HEK293 (cell line): ENCODE measurements around the gene DCTN2.

ENCODE experiments used
- CTCF ChIA-PET: fragments of 350-600 bp; formaldehyde crosslinking; extraction: SDS; loops from one replicate; lab custom pipeline; 2021; ENCODE audit warnings: antibody characterized with exemption; lab: Yijun Ruan, JAX
- POLR2A ChIA-PET: fragments of 300-600 bp; formaldehyde crosslinking; extraction: SDS; loops from one replicate; lab custom pipeline; 2020; ENCODE audit warnings: antibody characterized with exemption, inconsistent platforms; lab: Yijun Ruan, JAX
- H3K27ac ChIP-seq: fragments of 200-500 bp; sonication (Bioruptor generic); 2 replicates; pipeline ENCODE4 v1.5.1; 2014; ENCODE audit warnings: low read depth, low read length, control low read depth, inconsistent platforms; ENCODE audit errors: extremely low read depth
- H3K36me3 ChIP-seq, 2 experiments: fragments of 200-500 bp in 1 of 2; sonication (Bioruptor generic) in 1 of 2; 1 replicate in 1 of 2; 2 replicates in 1 of 2; pipeline ENCODE4 v1.5.1; 2014 to 2017; ENCODE audit warnings: inconsistent platforms in 2 of 2, low read length in 2 of 2; ENCODE audit not compliant: control insufficient read depth in 2 of 2, insufficient read depth in 1 of 2
- H3K4me1 ChIP-seq: fragments of 200-500 bp; sonication (Bioruptor generic); 2 replicates; pipeline ENCODE4 v1.5.1; 2014; ENCODE audit warnings: mild to moderate bottlenecking, low read length, inconsistent platforms; ENCODE audit not compliant: control insufficient read depth, insufficient read depth
- H3K4me3 ChIP-seq: 2 replicates; pipeline ENCODE4 v1.5.1; 2011; ENCODE audit warnings: low read depth, mild to moderate bottlenecking, control low read depth, low read length, moderate library complexity
- H3K9me3 ChIP-seq: fragments of 200-500 bp; sonication (Bioruptor generic); 2 replicates; pipeline ENCODE4 v1.5.1; 2014; ENCODE audit warnings: low read depth, low read length, inconsistent platforms; ENCODE audit not compliant: control insufficient read depth, insufficient read depth
- IKZF3 ChIP-seq: fragments of 450-650 bp; IDR thresholded peaks from 2 replicates; pipeline ENCODE4 v1.5.0; 2018; ENCODE audit warnings: missing biosample characterization, mild to moderate bottlenecking, missing genetic modification characterization, moderate library complexity
- PRDM1 ChIP-seq: fragments of 450-650 bp; formaldehyde crosslinking; IDR thresholded peaks from 2 replicates; pipeline ENCODE4; 2016; ENCODE audit warnings: missing biosample characterization, missing genetic modification characterization
- SCRT2 ChIP-seq: fragments of 450-650 bp; formaldehyde crosslinking; IDR thresholded peaks from 2 replicates; pipeline ENCODE4 v1.5.1; 2016; ENCODE audit warnings: missing biosample characterization, missing genetic modification characterization
- SETDB1 ChIP-seq: IDR thresholded peaks from one replicate; pipeline ENCODE4 v1.6.1; 2017; ENCODE audit warnings: mild to moderate bottlenecking, low read length, moderate library complexity, mixed read lengths; ENCODE audit not compliant: insufficient read length
- ZFP69B ChIP-seq: fragments of 450-650 bp; formaldehyde crosslinking; IDR thresholded peaks from 2 replicates; pipeline ENCODE4 v1.5.1; 2016; ENCODE audit warnings: missing biosample characterization, missing genetic modification characterization
- ZNF202 ChIP-seq: fragments of 450-650 bp; formaldehyde crosslinking; IDR thresholded peaks from 2 replicates; pipeline ENCODE4 v1.5.1; 2016; ENCODE audit warnings: missing biosample characterization, missing genetic modification characterization, borderline replicate concordance
- ZNF324 ChIP-seq: fragments of 450-650 bp; formaldehyde crosslinking; IDR thresholded peaks from 2 replicates; pipeline ENCODE4 v1.5.1; 2016; ENCODE audit warnings: missing biosample characterization, missing genetic modification characterization
- ZNF488 ChIP-seq: fragments of 450-650 bp; formaldehyde crosslinking; IDR thresholded peaks from 2 replicates; pipeline ENCODE4 v1.5.1; 2016; ENCODE audit warnings: missing biosample characterization, missing genetic modification characterization
- ZNF529 ChIP-seq: fragments of 450-650 bp; formaldehyde crosslinking; IDR thresholded peaks from 2 replicates; pipeline ENCODE4 v1.5.1; 2017; ENCODE audit warnings: missing genetic modification characterization, missing biosample characterization; ENCODE audit not compliant: insufficient replicate concordance
- ZNF530 ChIP-seq: fragments of 450-650 bp; formaldehyde crosslinking; IDR thresholded peaks from 2 replicates; pipeline ENCODE4 v1.5.1; 2016; ENCODE audit warnings: low read depth, missing biosample characterization, missing genetic modification characterization
- ZNF544 ChIP-seq: fragments of 450-650 bp; formaldehyde crosslinking; IDR thresholded peaks from 2 replicates; pipeline ENCODE4 v1.5.0; 2017; ENCODE audit warnings: missing biosample characterization, missing genetic modification characterization
- ZNF549 ChIP-seq: fragments of 450-650 bp; IDR thresholded peaks from 2 replicates; pipeline ENCODE4 v1.5.1; 2018; ENCODE audit warnings: missing biosample characterization, missing genetic modification characterization, mild to moderate bottlenecking, inconsistent platforms, moderate library complexity
- ZNF600 ChIP-seq: fragments of 450-650 bp; formaldehyde crosslinking; IDR thresholded peaks from 2 replicates; pipeline ENCODE4 v1.5.1; 2016; ENCODE audit warnings: missing biosample characterization, missing genetic modification characterization
- ZNF701 ChIP-seq: fragments of 450-650 bp; formaldehyde crosslinking; IDR thresholded peaks from 2 replicates; pipeline ENCODE4 v1.5.1; 2016; ENCODE audit warnings: missing biosample characterization, missing genetic modification characterization
- ZNF704 ChIP-seq: fragments of 450-650 bp; formaldehyde crosslinking; IDR thresholded peaks from 2 replicates; pipeline ENCODE4 v1.5.1; 2016; ENCODE audit warnings: missing biosample characterization, missing genetic modification characterization
- ZNF792 ChIP-seq: fragments of 450-650 bp; formaldehyde crosslinking; IDR thresholded peaks from 2 replicates; pipeline ENCODE4 v1.5.1; 2016; ENCODE audit warnings: missing biosample characterization, missing genetic modification characterization
- TF ChIP-seq, protein P1 (sequence below): fragments of 450-650 bp; formaldehyde crosslinking; IDR thresholded peaks from 2 replicates; pipeline ENCODE4 v1.5.1; 2017; ENCODE audit warnings: missing biosample characterization, missing genetic modification characterization
- TF ChIP-seq, protein P2 (sequence below): fragments of 450-650 bp; formaldehyde crosslinking; IDR thresholded peaks from 2 replicates; pipeline ENCODE4 v1.5.1; 2016; ENCODE audit warnings: missing biosample characterization, missing genetic modification characterization
- TF ChIP-seq, protein P3 (sequence below): IDR thresholded peaks from 2 replicates; pipeline ENCODE4 v1.6.1; 2011; ENCODE audit warnings: mild to moderate bottlenecking, low read depth, low read length, borderline replicate concordance

The DCTN2 gene

DNA sequence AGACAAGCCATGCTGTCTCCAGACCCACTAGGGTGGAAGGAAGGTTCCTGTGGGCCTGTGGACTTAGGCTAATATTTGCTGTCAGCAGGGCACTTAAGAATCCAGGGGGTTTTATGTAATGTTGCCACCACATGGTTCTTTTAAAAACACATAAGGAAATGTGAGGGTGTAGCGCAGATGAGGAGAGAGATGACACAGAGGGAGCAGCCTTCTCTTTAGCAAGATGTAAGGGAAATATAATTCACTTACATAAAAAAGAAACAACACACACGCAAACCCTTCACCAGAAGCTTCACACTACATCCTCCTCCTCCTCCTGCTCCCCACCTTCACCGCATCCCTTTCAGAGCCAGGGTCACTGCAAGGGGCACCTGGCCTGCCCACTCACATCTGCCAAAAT, 39.1 kb upstream of the DCTN2 start (continued):
- TF ChIP-seq ZFP69B (tag by site-specific recombination) = no peak

GRCh38 chr12:57585156-57585555, 38.2 kb upstream of the DCTN2 start:
- Histone ChIP-seq H3K9me3 (no peaks in the 10 kb centered on the region), H3K36me3 (peaks cover 0 to 29% of the 10 kb centered on the region in 2 experiments; a peak in 1 of 3 replicates), H3K27ac (no peak overlapping the region), H3K4me3 (no peak overlapping the region), H3K4me1 (no peaks in the 10 kb centered on the region)
- no peak for TF ChIP-seq SETDB1
- TF ChIP-seq ZNF488 = no peak
- no peak for TF ChIP-seq ZNF704 (tag by site-specific recombination)
- ChIA-PET POLR2A (interaction anchor here (0.6 kb wide), 2 partner anchors 33 to 1612 kb away, joined by 3 to 4 read pairs; no protein-coding TSS in a partner anchor), CTCF (interaction anchor here (0.6 to 6.6 kb wide), 12 partner anchors 8 to 175 kb away, joined by 3 to 113 read pairs (median 22); partner anchors contain the start of gene B4GALNT1)

DNA sequence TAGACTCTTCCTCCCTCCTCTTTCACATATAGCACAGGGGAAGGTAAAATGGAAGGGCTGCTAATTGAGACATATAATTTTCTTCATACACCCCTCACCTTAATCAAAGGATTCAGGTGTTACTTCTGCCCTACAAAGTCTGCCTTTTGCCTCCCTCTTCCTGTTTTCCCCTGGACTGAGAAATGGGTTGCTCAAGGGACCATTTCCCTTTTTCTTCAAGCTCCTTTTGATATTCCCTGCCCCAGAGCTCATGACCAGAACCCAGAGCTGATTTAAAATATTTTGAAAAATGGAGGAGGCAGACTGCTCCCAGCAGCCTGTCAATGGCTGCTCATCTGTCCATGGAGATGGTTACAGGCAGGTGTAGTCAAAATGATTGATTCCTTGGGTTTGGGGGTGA, 37.7 kb upstream of the DCTN2 start:
- H3K4me1 ChIP-seq = no peaks in the 10 kb centered on the region
- H3K9me3 ChIP-seq = no peaks in the 10 kb centered on the region
- H3K27ac ChIP-seq = no peak overlapping the region
- no peak overlapping the region for H3K4me3 ChIP-seq
- ChIA-PET POLR2A (interaction anchor here (0.6 to 1.5 kb wide), 3 partner anchors 26 to 48 kb away, joined by 3 to 4 read pairs (median 3); partner anchors contain the start of genes ARHGEF25 and B4GALNT1), CTCF (interaction anchor here (0.6 to 6.6 kb wide), 18 partner anchors 8 to 174 kb away, joined by 3 to 113 read pairs (median 9); partner anchors contain the start of gene B4GALNT1)
- no peak for TF ChIP-seq ZNF324 (tag by site-specific recombination)
- TF ChIP-seq ZNF792 (tag by site-specific recombination) = no peak
- no peak for TF ChIP-seq ZNF600 (tag by site-specific recombination)
- TF ChIP-seq PRDM1 (tag by site-specific recombination) = no peak
- no peak for TF ChIP-seq SCRT2 (tag by site-specific recombination)
- no peak for TF ChIP-seq ZNF701 (tag by site-specific recombination)
- TF ChIP-seq ZNF549 (tag by site-specific recombination) = no peak
- no peak for TF ChIP-seq ZNF202 (tag by site-specific recombination)
- TF ChIP-seq, protein P1, sequence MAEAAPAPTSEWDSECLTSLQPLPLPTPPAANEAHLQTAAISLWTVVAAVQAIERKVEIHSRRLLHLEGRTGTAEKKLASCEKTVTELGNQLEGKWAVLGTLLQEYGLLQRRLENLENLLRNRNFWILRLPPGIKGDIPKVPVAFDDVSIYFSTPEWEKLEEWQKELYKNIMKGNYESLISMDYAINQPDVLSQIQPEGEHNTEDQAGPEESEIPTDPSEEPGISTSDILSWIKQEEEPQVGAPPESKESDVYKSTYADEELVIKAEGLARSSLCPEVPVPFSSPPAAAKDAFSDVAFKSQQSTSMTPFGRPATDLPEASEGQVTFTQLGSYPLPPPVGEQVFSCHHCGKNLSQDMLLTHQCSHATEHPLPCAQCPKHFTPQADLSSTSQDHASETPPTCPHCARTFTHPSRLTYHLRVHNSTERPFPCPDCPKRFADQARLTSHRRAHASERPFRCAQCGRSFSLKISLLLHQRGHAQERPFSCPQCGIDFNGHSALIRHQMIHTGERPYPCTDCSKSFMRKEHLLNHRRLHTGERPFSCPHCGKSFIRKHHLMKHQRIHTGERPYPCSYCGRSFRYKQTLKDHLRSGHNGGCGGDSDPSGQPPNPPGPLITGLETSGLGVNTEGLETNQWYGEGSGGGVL (tag by site-specific recombination) = no peak
- TF ChIP-seq ZNF704 (tag by site-specific recombination) = no peak
- H3K36me3 ChIP-seq = peaks cover 0 to 29% of the 10 kb centered on the region in 2 experiments; a peak in 1 of 3 replicates

DNA sequence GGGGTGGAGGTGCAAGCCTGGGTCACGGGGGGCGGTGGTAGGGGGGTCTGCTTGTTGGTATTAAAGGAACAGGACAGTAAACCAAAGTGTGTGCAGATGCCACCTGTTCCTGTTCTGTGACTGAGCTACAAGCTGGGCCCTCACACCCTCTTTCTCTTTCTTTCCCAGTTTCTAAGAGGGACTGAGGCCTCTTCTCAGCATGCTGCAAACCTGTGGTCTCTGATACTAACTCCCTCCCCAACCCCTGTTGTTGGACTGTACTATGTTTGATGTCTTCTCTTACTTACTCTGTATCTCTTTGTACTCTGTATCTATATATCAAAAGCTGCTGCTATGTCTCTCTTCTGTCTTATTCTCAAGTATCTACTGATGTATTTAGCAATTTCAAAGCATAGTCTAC, 37.1 kb upstream of the DCTN2 start:
- ChIA-PET CTCF (interaction anchor here (0.7 to 6.6 kb wide), 32 partner anchors 9 to 158 kb away, joined by 3 to 113 read pairs (median 7); partner anchors contain the start of genes ARHGEF25, B4GALNT1 and DCTN2), POLR2A (interaction anchor here (1.2 to 1.5 kb wide), 2 partner anchors 27 to 49 kb away, joined by 3 read pairs; partner anchors contain the start of genes ARHGEF25 and B4GALNT1)
- H3K4me3 ChIP-seq = no peak overlapping the region
- no peaks in the 10 kb centered on the region for H3K4me1 ChIP-seq
- peaks cover 0 to 29% of the 10 kb centered on the region in 2 experiments; a peak in 2 of 3 replicates for H3K36me3 ChIP-seq
- H3K9me3 ChIP-seq = no peaks in the 10 kb centered on the region
- no peak overlapping the region for H3K27ac ChIP-seq
- TF ChIP-seq ZNF530 (tag by site-specific recombination) (no peak), ZNF529 (no peak), IKZF3 (tag by site-specific recombination) (no peak), ZNF544 (tag by site-specific recombination) (no peak)
- TF ChIP-seq, protein P2, sequence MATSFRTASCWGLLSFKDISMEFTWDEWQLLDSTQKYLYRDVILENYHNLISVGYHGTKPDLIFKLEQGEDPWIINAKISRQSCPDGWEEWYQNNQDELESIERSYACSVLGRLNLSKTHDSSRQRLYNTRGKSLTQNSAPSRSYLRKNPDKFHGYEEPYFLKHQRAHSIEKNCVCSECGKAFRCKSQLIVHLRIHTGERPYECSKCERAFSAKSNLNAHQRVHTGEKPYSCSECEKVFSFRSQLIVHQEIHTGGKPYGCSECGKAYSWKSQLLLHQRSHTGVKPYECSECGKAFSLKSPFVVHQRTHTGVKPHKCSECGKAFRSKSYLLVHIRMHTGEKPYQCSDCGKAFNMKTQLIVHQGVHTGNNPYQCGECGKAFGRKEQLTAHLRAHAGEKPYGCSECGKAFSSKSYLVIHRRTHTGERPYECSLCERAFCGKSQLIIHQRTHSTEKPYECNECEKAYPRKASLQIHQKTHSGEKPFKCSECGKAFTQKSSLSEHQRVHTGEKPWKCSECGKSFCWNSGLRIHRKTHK = no peak
- TF ChIP-seq, protein P3, sequence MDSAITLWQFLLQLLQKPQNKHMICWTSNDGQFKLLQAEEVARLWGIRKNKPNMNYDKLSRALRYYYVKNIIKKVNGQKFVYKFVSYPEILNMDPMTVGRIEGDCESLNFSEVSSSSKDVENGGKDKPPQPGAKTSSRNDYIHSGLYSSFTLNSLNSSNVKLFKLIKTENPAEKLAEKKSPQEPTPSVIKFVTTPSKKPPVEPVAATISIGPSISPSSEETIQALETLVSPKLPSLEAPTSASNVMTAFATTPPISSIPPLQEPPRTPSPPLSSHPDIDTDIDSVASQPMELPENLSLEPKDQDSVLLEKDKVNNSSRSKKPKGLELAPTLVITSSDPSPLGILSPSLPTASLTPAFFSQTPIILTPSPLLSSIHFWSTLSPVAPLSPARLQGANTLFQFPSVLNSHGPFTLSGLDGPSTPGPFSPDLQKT = no peak
